Stomach (tissue), 9 donors: ENCODE data around the gene LARGE1. TPM values are rescaled to one million over a fixed set of nuclear protein-coding genes. Genes with fewer than 3 reads are reported as not detected.

ENCODE experiments used
- DNase-seq, 2 donors: peaks; one replicate each; pipeline versions ENCODE4 v3.0.0 to v3.0.0-alpha.2; 2013 to 2019
- H3K27ac ChIP-seq, 5 donors: fragments of 200-600 bp in 4 of 5; sonication (generic) in 4 of 5; one replicate each; pipeline ENCODE4 v1.5.1; 2013 to 2019; ENCODE audit warnings: mild to moderate bottlenecking in 1 of 5, moderate library complexity in 1 of 5
- H3K27me3 ChIP-seq, 3 donors: fragments of 200-600 bp; sonication (generic); one replicate each; pipeline ENCODE4 v1.5.1; 2017 to 2019; ENCODE audit warnings: mixed run types in 1 of 3
- H3K36me3 ChIP-seq, 4 donors: fragments of 200-600 bp; sonication (generic); 1 replicate in 3 of 4; 2 replicates in 1 of 4; pipeline ENCODE4 v1.5.1; 2016 to 2019
- H3K4me1 ChIP-seq, 4 donors: fragments of 200-600 bp; sonication (generic); one replicate each; pipeline ENCODE4 v1.5.1; 2016 to 2019
- H3K4me3 ChIP-seq, 4 donors: fragments of 200-600 bp; sonication (generic) in 3 of 4; one replicate each; pipeline ENCODE4 v1.5.1; 2016 to 2019; ENCODE audit warnings: mild to moderate bottlenecking in 1 of 4
- H3K9me3 ChIP-seq, 4 donors: fragments of 200-600 bp; sonication (generic); one replicate each; pipeline ENCODE4 v1.5.1; 2016 to 2019
- CTCF ChIP-seq, 7 experiments: fragments of 450-650 bp in 4 of 7; fragments of 200-600 bp in 3 of 7; sonication (generic) in 3 of 7; IDR thresholded peaks; one replicate each; pipeline ENCODE4 v1.5.1; 2016 to 2019; ENCODE audit warnings: antibody characterized with exemption in 7 of 7, control low read depth in 2 of 7, mild to moderate bottlenecking in 1 of 7
- EP300 ChIP-seq: sonication (generic); formaldehyde crosslinking; IDR thresholded peaks from one replicate; pipeline ENCODE4 v1.6.1; 2017; ENCODE audit warnings: antibody characterized with exemption
- POLR2A ChIP-seq, 4 donors: fragments of 450-650 bp; IDR thresholded peaks; one replicate each; pipeline ENCODE4 v1.6.1; 2016; ENCODE audit warnings: antibody characterized with exemption in 4 of 4, control low read depth in 2 of 4, mild to moderate bottlenecking in 1 of 4, moderate library complexity in 1 of 4
- POLR2AphosphoS5 ChIP-seq, 3 donors: sonication (generic); formaldehyde crosslinking; IDR thresholded peaks; one replicate each; pipeline ENCODE4 v1.6.1; 2016; ENCODE audit warnings: antibody characterized with exemption in 3 of 3
- WGBS, 5 donors: extraction: QIAGEN DNeasy Blood & Tissue Kit in 3 of 5; methylation state at CpG; one replicate each; pipeline versions ENCODE4 v1.1.5 to v1.1.7; 2013 to 2018; 5-methylcytosine and 5-hydroxymethylcytosine counted together
- intact Hi-C: fragments of 100-400 bp; cut with DNase I; formaldehyde crosslinking; loops from one replicate; pipeline ENCODE4 v1.15.1; 2023; ENCODE audit warnings: low total_unique reads
- polyA plus RNA-seq, 3 donors: library from polyadenylated mRNA; stranded (reverse); fragments of 200-250 nt; gene quantifications; one replicate each; pipeline ENCODE4 v1.2.3, GENCODE V29; 2013
- total RNA-seq, 5 donors: library from RNA; depleted of rRNA; stranded (reverse); fragments of >200 nt; gene quantifications; one replicate each; pipeline versions ENCODE4 v1.1.0 to v1.2.3, GENCODE V29; 2014 to 2016
- donor health status: healthy with polysubstance abuse.
- donor health status: Bipolar disorder and iron deficiency.
- donor health status: healthy.

LARGE1 gene
- total and polyA plus RNA-seq, 8 donors = 3.5 to 110 (median 51.6) TPM

GRCh38 chr22:33923660-33924246 lies 3.5 kb upstream of the LARGE1 start:
- TF ChIP-seq POLR2A (IDR thresholded peaks at IDR 0.05) (no peak), EP300 (no peak), POLR2AphosphoS5 (IDR thresholded peaks at IDR 0.05) (no peak), CTCF (IDR thresholded peaks at IDR 0.05) (peak in 5 of 7 experiments; percentile 38 to 82 (median 66))
- peaks cover 0 to 18% (median 0%) of the 10 kb centered on the region in 3 donors for H3K27me3 ChIP-seq
- 42 to 46% (median 46%) methylated on average over 17 of the region's 17 CpGs for WGBS, 5 donors
- no peak overlapping the region for H3K27ac ChIP-seq
- H3K4me3 ChIP-seq = no peak overlapping the region
- no peaks in the 10 kb centered on the region for H3K9me3 ChIP-seq
- intact Hi-C loops = no loop called here
- peaks cover 0 to 26% (median 18%) of the 10 kb centered on the region in 4 donors for H3K4me1 ChIP-seq
- H3K36me3 ChIP-seq = no peaks in the 10 kb centered on the region
- peak; percentile 71 to 91 for DNase-seq

GRCh38 chr22:33923033-33923432 lies 2.8 kb upstream of the LARGE1 start:
- H3K27me3 ChIP-seq = peaks cover 0 to 18% (median 0%) of the 10 kb centered on the region in 3 donors
- H3K9me3 ChIP-seq = no peaks in the 10 kb centered on the region
- peaks cover 0 to 33% (median 24%) of the 10 kb centered on the region in 4 donors for H3K4me1 ChIP-seq
- intact Hi-C loops = no loop called here
- no peak for DNase-seq
- no peaks in the 10 kb centered on the region for H3K36me3 ChIP-seq
- TF ChIP-seq CTCF (IDR thresholded peaks at IDR 0.05) (no peak), POLR2A (IDR thresholded peaks at IDR 0.05) (no peak), POLR2AphosphoS5 (IDR thresholded peaks at IDR 0.05) (no peak), EP300 (no peak)
- 2 to 4% (median 3%) methylated on average over 5 of the region's 5 CpGs for WGBS, 5 donors
- peak overlapping the region; percentile 71 to 90 (median 73) for H3K4me3 ChIP-seq
- peak overlapping the region in 4 of 5 donors; percentile 78 to 91 (median 85) for H3K27ac ChIP-seq

GRCh38 chr22:33922349-33922681 lies 2.0 kb upstream of the LARGE1 start:
- Histone ChIP-seq H3K9me3 (no peaks in the 10 kb centered on the region), H3K27me3 (peaks cover 0 to 18% (median 0%) of the 10 kb centered on the region in 3 donors), H3K4me1 (peaks cover 0 to 41% (median 31%) of the 10 kb centered on the region in 4 donors), H3K4me3 (peak overlapping the region; percentile 71 to 90 (median 73)), H3K36me3 (no peaks in the 10 kb centered on the region), H3K27ac (peak overlapping the region; percentile 78 to 91 (median 83))
- 0 to 1% (median 0%) methylated on average over 9 to 23 of the region's 23 CpGs for WGBS, 5 donors
- TF ChIP-seq POLR2AphosphoS5 (IDR thresholded peaks at IDR 0.05) (peak in 1 of 3 donors; percentile 31), CTCF (IDR thresholded peaks at IDR 0.05) (no peak)
- DNase-seq = peak; percentile 55 to 74
- intact Hi-C loops = no loop called here

GRCh38 chr22:33921525-33922348 lies 1.5 kb upstream of the LARGE1 start:
- Histone ChIP-seq H3K27me3 (peaks cover 0 to 18% (median 0%) of the 10 kb centered on the region in 3 donors), H3K4me1 (peaks cover 0 to 46% (median 36%) of the 10 kb centered on the region in 4 donors), H3K9me3 (no peaks in the 10 kb centered on the region), H3K27ac (peak overlapping the region; percentile 78 to 91 (median 83)), H3K4me3 (peak overlapping the region; percentile 71 to 90 (median 73)), H3K36me3 (no peaks in the 10 kb centered on the region)
- 1 to 2% (median 1%) methylated on average over 45 to 52 of the region's 52 CpGs for WGBS, 5 donors
- peak; percentile 64 to 88 for DNase-seq
- intact Hi-C loops = no loop called here
- no peak for TF ChIP-seq EP300
- TF ChIP-seq POLR2A (IDR thresholded peaks at IDR 0.05) = no peak
- no peak for TF ChIP-seq POLR2AphosphoS5 (IDR thresholded peaks at IDR 0.05)
- no peak for TF ChIP-seq CTCF (IDR thresholded peaks at IDR 0.05)
